BLaER1 (cell line): Measurements from ENCODE around the gene SCN4A.

Source experiments
- H3K27ac ChIP-seq: shearing (Covaris generic); formaldehyde crosslinking; 2 replicates; pipeline ENCODE4 v1.8.1; 2022
- H3K27me3 ChIP-seq: shearing (Covaris generic); formaldehyde crosslinking; 2 replicates; pipeline ENCODE4 v1.8.1; 2022
- H3K36me3 ChIP-seq: shearing (Covaris generic); formaldehyde crosslinking; 2 replicates; pipeline ENCODE4 v1.8.1; 2022
- H3K4me1 ChIP-seq: shearing (Covaris generic); formaldehyde crosslinking; 2 replicates; pipeline ENCODE4 v1.8.1; 2022
- H3K4me2 ChIP-seq: shearing (Covaris generic); formaldehyde crosslinking; 2 replicates; pipeline ENCODE4 v1.8.1; 2022
- H3K4me3 ChIP-seq: shearing (Covaris generic); formaldehyde crosslinking; 2 replicates; pipeline ENCODE4 v1.8.1; 2022
- H3K9ac ChIP-seq: shearing (Covaris generic); formaldehyde crosslinking; 2 replicates; pipeline ENCODE4 v1.8.1; 2022
- H3K9me3 ChIP-seq: shearing (Covaris generic); formaldehyde crosslinking; 2 replicates; pipeline ENCODE4 v1.8.1; 2022
- H4K20me1 ChIP-seq: shearing (Covaris generic); formaldehyde crosslinking; 2 replicates; pipeline ENCODE4 v1.8.1; 2022
- Cebpa-rat ChIP-seq: shearing (Covaris generic); IDR thresholded peaks from 2 replicates; pipeline ENCODE4 v1.8.1; 2022

SCN4A gene

DNA sequence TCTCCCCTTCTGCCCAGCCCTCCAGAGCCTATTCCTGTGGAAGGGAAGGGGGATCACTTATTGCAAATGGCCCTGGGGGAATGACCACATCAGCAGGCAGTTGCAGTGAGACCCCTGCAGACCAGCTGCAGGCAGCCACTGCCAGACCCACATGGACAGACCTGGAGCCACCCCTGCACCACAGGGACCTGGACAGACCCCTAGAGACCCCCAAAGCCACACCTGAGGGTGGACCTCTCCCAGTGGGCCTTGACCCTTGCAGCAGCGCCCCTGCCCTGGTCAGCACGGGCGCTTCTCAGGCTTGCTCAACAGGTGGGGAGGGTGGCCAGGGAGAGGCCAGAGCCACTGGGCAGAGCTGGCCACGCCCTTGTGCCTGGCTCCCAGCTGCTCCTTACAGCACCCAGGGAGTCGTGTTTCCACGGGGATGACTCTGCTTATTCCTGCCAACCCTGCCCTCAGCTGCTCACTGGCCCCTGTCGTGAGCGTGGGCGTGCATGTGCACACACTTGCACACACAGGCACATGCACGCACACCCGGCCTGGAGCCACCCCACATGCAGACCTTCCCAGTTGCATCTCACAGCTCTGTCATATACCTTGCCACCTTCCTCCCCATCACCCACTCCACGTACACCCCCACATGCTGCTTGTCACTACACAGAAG lies 1.3 kb upstream of the SCN4A start:
- Histone ChIP-seq H3K27ac (no peak overlapping the region), H3K36me3 (no peaks in the 10 kb centered on the region), H3K9ac (no peak overlapping the region), H3K4me1 (peaks cover 57% of the 10 kb centered on the region), H3K4me3 (no peak overlapping the region), H3K9me3 (no peaks in the 10 kb centered on the region), H4K20me1 (no peaks in the 10 kb centered on the region), H3K4me2 (peak overlapping the region; percentile 39), H3K27me3 (no peaks in the 10 kb centered on the region)
- no peak for TF ChIP-seq Cebpa-rat

GRCh38 chr17:63973247-63973646 lies 529 bp upstream of the SCN4A start:
- Histone ChIP-seq H4K20me1 (no peaks in the 10 kb centered on the region), H3K4me1 (peaks cover 49% of the 10 kb centered on the region), H3K9ac (no peak overlapping the region), H3K9me3 (no peaks in the 10 kb centered on the region), H3K36me3 (no peaks in the 10 kb centered on the region), H3K4me3 (no peak overlapping the region), H3K27me3 (no peaks in the 10 kb centered on the region), H3K27ac (no peak overlapping the region), H3K4me2 (no peak overlapping the region)
- TF ChIP-seq Cebpa-rat, result no peak

DNA sequence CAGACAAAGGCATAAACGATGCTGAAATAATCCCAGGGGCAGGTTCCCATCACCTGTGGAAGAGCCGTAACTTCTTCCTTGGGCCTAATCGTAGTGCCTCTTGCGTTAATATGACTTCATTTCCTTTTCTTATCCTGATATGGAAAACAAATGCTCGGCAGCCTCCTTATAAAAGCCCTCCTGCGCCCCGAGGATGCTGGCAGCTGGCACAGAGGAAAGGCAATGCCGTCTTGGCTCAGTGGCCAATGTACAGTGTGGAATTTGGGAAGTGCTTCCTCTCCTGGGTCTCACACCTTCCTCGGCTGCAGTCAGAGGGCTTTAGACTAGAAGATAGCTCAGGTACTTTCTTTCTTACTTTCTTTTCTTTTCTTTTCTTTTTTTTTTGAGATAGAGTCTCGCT lies 3.4 kb downstream of the SCN4A start:
- no peak overlapping the region for H3K4me2 ChIP-seq
- no peaks in the 10 kb centered on the region for H3K27me3 ChIP-seq
- H4K20me1 ChIP-seq, result no peaks in the 10 kb centered on the region
- no peak for TF ChIP-seq Cebpa-rat
- no peak overlapping the region for H3K27ac ChIP-seq
- no peaks in the 10 kb centered on the region for H3K9me3 ChIP-seq
- H3K9ac ChIP-seq, result no peak overlapping the region
- no peaks in the 10 kb centered on the region for H3K36me3 ChIP-seq
- H3K4me3 ChIP-seq, result no peak overlapping the region
- peaks cover 17% of the 10 kb centered on the region for H3K4me1 ChIP-seq

GRCh38 chr17:63967953-63968352 lies 4.8 kb downstream of the SCN4A start:
- Histone ChIP-seq H4K20me1 (no peaks in the 10 kb centered on the region), H3K4me1 (peaks cover 8% of the 10 kb centered on the region), H3K27ac (no peak overlapping the region), H3K9ac (no peak overlapping the region), H3K4me2 (no peak overlapping the region), H3K4me3 (no peak overlapping the region), H3K27me3 (no peaks in the 10 kb centered on the region), H3K9me3 (no peaks in the 10 kb centered on the region), H3K36me3 (no peaks in the 10 kb centered on the region)
- TF ChIP-seq Cebpa-rat, result no peak

DNA sequence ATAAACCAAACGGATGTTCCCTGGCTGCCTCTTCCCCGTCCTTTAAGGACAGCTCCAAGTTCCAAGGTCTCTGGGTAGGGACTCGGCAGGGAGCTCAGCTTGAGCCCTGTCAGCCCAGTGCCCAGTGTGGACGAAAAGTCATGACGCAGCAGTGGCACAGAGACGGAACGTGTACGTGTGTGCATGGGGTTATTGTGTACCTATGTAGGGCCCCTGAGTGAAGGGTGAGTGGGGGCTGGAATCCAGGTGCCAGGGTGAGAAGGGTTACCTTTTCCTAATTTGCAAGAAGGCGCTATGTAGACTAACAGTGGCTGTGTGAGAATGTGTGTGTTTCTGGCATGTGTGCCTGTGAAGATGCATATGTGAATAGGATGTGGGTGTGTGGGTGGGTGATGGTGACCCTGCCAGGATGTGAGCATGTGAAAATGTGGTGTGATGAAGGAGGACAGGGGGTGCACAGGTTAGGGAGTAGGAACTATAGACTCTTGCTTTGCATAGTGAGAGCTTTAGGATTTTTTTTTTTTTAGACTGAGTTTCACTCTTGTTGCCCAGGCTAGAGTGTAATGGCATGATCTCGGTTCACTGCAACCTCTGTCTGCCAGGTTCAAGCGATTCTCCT lies 6.0 kb downstream of the SCN4A start:
- H3K9ac ChIP-seq, result no peak overlapping the region
- H3K4me1 ChIP-seq, result peaks cover 20% of the 10 kb centered on the region
- TF ChIP-seq Cebpa-rat, result no peak
- H3K36me3 ChIP-seq, result no peaks in the 10 kb centered on the region
- H3K4me2 ChIP-seq, result peak overlapping the region; percentile 35
- no peaks in the 10 kb centered on the region for H3K9me3 ChIP-seq
- H3K27ac ChIP-seq, result no peak overlapping the region
- H4K20me1 ChIP-seq, result no peaks in the 10 kb centered on the region
- no peak overlapping the region for H3K4me3 ChIP-seq
- H3K27me3 ChIP-seq, result no peaks in the 10 kb centered on the region

DNA sequence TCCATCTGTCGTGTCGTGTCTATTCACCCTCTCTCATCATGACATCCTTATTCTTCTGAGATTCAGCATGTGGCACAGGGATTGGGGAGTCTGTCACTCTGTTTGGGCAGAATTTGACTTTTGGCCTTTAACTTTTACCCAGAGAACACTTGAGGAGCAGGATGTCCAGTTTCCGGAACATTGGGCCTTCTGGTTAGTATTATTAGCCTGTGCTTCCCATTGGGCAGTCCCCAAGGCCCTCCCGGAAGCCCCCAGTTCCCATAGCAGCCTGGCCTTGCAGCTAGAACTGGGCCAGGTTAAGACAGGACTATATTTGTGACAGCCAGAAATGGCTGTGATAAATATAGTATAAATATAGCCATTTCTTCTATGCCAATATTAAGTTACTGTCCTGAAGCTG lies 9.6 kb downstream of the SCN4A start:
- Histone ChIP-seq H3K27ac (no peak overlapping the region), H3K9ac (no peak overlapping the region), H3K27me3 (no peaks in the 10 kb centered on the region), H3K9me3 (no peaks in the 10 kb centered on the region), H3K4me2 (no peak overlapping the region), H3K36me3 (no peaks in the 10 kb centered on the region), H3K4me1 (peaks cover 43% of the 10 kb centered on the region), H3K4me3 (no peak overlapping the region), H4K20me1 (no peaks in the 10 kb centered on the region)
- no peak for TF ChIP-seq Cebpa-rat

- H3K27me3 ChIP-seq, result no peaks in the 10 kb centered on the region
- no peak overlapping the region for H3K4me3 ChIP-seq
- H3K9ac ChIP-seq, result no peak overlapping the region
- peaks cover 43% of the 10 kb centered on the region for H3K4me1 ChIP-seq
- no peaks in the 10 kb centered on the region for H3K9me3 ChIP-seq
- H3K27ac ChIP-seq, result no peak overlapping the region
- no peaks in the 10 kb centered on the region for H4K20me1 ChIP-seq
- H3K4me2 ChIP-seq, result no peak overlapping the region
- H3K36me3 ChIP-seq, result no peaks in the 10 kb centered on the region
- no peak for TF ChIP-seq Cebpa-rat
Measured at GRCh38 chr17:63962298-63962744, 10.4 kb downstream of the SCN4A start.

- Histone ChIP-seq H3K4me3 (peak overlapping the region; percentile 47; the same call in 1 of the 2 replicates), H3K27me3 (no peaks in the 10 kb centered on the region), H3K4me2 (peak overlapping the region; percentile 72), H3K4me1 (peaks cover 41% of the 10 kb centered on the region), H3K9me3 (no peaks in the 10 kb centered on the region), H3K27ac (0 out of 2 replicates have a peak overlapping the region, but pooled peaks have one; percentile 38), H4K20me1 (no peaks in the 10 kb centered on the region), H3K9ac (no peak overlapping the region), H3K36me3 (no peaks in the 10 kb centered on the region)
- TF ChIP-seq Cebpa-rat, result peak; percentile 76
Measured at GRCh38 chr17:63961355-63962212, 11.1 kb downstream of the SCN4A start.

- Histone ChIP-seq H3K27me3 (no peaks in the 10 kb centered on the region), H3K27ac (peak overlapping the region; percentile 38), H3K9me3 (no peaks in the 10 kb centered on the region), H3K36me3 (no peaks in the 10 kb centered on the region), H3K4me3 (0 out of 2 replicates have a peak overlapping the region, but pooled peaks have one; percentile 47), H3K4me1 (peaks cover 43% of the 10 kb centered on the region), H3K9ac (no peak overlapping the region), H4K20me1 (no peaks in the 10 kb centered on the region), H3K4me2 (peak overlapping the region; percentile 72)
- no peak for TF ChIP-seq Cebpa-rat
Measured at GRCh38 chr17:63960430-63960829, 12.3 kb downstream of the SCN4A start.

- H3K4me1 ChIP-seq, result peaks cover 47% of the 10 kb centered on the region
- no peaks in the 10 kb centered on the region for H4K20me1 ChIP-seq
- TF ChIP-seq Cebpa-rat, result no peak
- H3K4me3 ChIP-seq, result no peak overlapping the region
- no peaks in the 10 kb centered on the region for H3K9me3 ChIP-seq
- no peaks in the 10 kb centered on the region for H3K36me3 ChIP-seq
- H3K27me3 ChIP-seq, result no peaks in the 10 kb centered on the region
- no peak overlapping the region for H3K9ac ChIP-seq
- H3K27ac ChIP-seq, result peak overlapping the region; percentile 38
- H3K4me2 ChIP-seq, result peak overlapping the region; percentile 72
Measured at GRCh38 chr17:63960006-63960405, 12.7 kb downstream of the SCN4A start.
